Stimulated activated CD8-positive, alpha-beta memory T cell treated with anti-CD3 and anti-CD28 coated beads, Interleukin-4, amount 100 ng/mL, for 1 hour (primary cell): ENCODE data around the gene POLD2.

ENCODE experiments used
- DNase-seq, 2 donors: peaks; one replicate each; pipeline ENCODE4 v3.0.0-alpha.2; 2020; ENCODE audit warnings: low read depth in 2 of 2, low spot score in 1 of 2

Gene POLD2

DNA sequence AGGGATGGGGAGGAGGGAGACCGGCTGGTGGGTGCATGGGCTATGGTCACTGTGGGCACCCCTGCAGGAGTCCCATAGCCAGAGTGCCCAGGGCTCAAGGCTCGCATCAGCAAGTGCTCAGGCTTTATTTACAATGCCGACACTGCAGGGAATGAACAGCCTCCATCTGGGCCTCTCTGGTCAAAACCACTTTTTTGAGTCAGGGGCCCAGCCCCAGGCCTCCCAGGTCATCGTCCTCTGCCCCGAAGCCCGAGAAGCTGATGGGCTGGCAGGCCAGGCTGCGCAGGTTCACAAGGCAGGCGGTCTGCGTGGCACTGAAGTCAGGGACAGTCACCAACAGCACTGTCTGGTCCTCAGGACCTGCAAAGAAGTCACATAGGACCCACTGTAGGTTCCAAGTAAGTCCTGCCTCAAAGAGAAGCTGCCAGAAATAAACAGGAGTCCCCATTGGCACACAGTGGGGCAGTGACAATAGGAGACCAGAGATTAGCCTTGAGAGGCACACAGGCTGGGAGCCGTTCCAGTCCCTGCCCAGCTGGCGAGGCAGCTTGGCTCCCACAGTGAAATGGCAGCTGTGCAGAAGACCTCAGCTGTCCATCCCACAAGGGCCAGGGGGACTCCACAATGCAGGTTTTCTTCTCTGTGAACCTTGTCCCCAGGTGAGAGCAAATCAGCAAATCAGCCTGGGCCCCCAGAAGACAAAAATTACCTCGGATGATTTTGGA is 8.6 kb downstream of the POLD2 start:
- DNase-seq, result no peak

DNA sequence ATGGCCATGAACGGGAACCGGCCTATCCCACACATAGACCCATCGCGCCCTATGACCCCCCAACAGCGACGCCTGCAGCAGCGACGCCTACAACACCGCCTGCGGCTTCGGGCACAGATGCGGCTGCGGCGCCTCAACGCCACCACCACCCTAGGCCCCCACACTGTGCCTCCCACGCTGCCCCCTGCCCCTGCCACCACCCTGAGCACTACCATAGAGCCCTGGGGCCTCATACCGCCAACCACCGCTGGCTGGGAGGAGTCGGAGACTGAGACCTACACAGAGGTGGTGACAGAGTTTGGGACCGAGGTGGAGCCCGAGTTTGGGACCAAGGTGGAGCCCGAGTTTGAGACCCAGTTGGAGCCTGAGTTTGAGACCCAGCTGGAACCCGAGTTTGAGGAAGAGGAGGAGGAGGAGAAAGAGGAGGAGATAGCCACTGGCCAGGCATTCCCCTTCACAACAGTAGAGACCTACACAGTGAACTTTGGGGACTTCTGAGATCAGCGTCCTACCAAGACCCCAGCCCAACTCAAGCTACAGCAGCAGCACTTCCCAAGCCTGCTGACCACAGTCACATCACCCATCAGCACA is 9.5 kb downstream of the POLD2 start:
- no peak for DNase-seq

- DNase-seq, result no peak
Observed at GRCh38 chr7:44112997-44113763, 10.2 kb downstream of the POLD2 start.

DNA sequence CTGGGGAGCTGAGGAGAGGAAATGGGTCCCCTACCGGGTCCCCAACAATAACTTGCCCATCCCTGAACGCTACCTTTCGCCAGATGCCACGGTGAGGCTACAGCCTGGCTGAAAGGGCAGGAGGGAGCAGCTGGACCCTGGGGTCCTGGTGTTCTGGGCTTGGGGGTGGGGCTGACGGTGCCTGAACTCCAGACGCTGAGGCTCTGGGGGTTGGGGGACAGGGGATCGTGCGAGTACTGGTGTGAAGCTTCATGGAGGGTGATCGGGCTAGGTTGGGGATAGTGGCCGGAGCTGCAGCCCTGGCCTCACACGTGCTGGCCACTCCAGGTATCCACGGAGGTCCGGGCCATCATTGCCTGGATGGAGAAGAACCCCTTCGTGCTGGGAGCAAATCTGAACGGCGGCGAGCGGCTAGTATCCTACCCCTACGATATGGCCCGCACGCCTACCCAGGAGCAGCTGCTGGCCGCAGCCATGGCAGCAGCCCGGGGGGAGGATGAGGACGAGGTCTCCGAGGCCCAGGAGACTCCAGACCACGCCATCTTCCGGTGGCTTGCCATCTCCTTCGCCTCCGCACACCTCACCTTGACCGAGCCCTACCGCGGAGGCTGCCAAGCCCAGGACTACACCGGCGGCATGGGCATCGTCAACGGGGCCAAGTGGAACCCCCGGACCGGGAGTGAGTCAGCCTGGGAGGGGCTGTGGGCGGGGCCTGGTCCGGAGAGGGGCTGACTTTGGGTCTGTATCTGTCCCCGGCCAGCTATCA is 10.9 kb downstream of the POLD2 start:
- no peak for DNase-seq

GRCh38 chr7:44111761-44112160 is 11.6 kb downstream of the POLD2 start:
- no peak for DNase-seq

DNA sequence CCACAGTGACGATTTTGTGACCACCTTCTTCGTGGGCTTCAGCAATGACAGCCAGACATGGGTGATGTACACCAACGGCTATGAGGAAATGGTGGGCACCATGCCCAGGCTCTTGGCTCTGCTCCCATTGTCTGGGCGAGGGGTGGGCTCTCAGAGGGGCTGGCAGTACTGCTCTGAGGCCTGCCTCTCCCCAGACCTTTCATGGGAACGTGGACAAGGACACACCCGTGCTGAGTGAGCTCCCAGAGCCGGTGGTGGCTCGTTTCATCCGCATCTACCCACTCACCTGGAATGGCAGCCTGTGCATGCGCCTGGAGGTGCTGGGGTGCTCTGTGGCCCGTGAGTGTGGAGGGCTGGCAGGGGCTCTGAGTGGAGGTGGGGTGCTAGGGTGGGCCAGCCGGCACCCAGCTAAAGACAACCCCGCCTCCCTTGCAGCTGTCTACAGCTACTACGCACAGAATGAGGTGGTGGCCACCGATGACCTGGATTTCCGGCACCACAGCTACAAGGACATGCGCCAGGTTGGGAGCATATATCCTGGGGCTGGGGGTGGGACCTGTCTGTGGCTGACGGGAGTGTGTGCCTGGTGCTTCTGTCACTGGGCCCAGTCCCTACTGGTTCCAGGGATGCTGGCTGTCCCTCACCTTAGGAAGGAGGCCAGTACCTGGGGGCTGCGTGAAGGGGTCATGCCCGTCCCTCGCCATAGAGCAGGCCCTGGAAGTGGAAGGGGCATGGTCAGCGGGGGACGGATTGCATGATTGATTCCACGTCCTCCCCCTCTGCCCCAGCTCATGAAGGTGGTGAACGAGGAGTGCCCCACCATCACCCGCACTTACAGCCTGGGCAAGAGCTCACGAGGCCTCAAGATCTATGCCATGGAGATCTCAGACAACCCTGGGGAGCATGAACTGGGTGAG is 12.4 kb downstream of the POLD2 start:
- no peak for DNase-seq

DNA sequence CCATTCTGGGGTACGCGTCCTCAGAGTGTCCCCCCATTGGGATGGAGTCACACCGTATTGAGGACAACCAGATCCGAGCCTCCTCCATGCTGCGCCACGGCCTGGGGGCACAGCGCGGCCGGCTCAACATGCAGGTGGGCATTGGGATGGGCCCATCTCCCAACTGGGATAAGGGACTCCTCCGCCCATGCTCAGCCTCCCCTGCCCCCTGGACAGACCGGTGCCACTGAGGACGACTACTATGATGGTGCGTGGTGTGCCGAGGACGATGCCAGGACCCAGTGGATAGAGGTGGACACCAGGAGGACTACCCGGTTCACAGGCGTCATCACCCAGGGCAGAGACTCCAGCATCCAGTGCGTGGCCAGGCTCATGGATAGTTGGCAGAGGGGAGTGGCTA is 13.4 kb downstream of the POLD2 start:
- DNase-seq, result no peak

DNA sequence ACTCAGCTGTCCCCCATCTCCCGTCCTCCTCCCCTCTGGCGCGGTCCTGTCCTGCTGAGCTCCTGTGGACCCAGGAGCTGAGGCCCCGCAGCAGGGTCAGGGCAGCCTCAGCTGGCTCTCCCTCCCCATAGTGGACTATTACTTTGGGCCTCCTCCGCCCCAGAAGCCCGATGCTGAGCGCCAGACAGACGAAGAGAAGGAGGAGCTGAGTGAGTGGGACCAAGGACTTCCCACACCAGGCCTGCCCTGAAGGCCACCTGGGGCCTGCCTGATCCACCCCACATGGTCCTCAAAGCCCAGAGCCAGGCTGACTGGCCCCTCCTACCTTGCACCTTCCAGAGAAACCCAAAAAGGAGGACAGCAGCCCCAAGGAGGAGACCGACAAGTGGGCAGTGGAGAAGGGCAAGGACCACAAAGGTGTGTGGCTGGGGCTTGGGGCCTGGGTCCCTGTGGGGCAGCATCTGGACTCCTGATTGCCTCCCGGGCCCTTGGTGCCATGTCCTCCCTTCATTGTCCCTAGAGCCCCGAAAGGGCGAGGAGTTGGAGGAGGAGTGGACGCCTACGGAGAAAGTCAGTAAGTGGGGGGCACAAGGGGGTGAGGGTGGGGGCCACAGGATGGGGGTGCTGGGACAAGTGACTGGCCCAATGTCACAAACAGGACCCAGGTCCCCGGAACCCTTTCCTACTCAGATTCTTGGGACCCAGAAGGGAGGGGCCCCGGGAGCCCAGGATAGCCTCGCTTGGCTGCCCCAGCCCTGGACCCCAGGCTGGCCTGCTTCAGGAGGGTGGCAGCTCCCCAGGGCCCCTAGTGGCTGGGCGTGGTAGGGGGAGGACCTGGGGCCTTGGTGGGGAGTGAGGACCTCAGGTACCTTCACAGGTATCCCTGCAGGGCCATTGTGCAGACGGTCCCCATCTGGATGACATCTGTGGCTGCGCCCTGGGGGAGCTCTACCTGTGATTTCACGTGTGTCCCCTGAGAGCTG is 14.3 kb downstream of the POLD2 start:
- DNase-seq, result no peak

GRCh38 chr7:44107961-44108767 is 15.2 kb downstream of the POLD2 start:
- no peak for DNase-seq

- DNase-seq, result no peak
Observed at GRCh38 chr7:44107116-44107960, 16.0 kb downstream of the POLD2 start.

DNA sequence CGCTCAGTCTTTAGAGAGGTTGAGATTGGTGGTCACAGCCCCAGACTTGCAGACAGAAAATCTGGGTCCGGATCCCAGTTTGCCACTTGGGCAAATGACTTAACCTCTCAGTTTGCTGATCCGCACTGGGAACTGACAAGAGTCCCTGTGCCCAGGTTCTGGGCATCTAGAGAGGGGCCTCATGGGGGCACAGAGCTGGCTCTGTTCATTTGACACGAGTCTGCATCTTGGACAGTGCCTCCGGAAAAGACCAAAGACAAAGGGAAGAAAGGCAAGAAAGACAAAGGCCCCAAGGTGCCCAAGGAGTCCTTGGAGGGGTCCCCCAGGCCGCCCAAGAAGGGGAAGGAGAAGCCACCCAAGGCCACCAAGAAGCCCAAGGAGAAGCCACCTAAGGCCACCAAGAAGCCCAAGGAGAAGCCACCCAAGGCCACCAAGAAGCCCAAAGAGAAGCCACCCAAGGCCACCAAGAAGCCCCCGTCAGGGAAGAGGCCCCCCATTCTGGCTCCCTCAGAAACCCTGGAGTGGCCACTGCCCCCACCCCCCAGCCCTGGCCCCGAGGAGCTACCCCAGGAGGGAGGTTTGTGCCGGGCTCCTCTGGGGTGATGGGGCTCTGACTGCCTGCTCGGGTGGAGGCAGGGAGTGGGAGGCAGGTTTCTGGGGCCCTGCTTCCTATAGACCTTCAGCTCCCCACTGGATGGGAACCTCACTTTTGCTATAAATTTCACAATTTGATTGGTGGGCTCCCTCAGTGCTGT is 16.9 kb downstream of the POLD2 start:
- DNase-seq, result no peak

GRCh38 chr7:44105832-44106231 is 17.5 kb downstream of the POLD2 start:
- no peak for DNase-seq

DNA sequence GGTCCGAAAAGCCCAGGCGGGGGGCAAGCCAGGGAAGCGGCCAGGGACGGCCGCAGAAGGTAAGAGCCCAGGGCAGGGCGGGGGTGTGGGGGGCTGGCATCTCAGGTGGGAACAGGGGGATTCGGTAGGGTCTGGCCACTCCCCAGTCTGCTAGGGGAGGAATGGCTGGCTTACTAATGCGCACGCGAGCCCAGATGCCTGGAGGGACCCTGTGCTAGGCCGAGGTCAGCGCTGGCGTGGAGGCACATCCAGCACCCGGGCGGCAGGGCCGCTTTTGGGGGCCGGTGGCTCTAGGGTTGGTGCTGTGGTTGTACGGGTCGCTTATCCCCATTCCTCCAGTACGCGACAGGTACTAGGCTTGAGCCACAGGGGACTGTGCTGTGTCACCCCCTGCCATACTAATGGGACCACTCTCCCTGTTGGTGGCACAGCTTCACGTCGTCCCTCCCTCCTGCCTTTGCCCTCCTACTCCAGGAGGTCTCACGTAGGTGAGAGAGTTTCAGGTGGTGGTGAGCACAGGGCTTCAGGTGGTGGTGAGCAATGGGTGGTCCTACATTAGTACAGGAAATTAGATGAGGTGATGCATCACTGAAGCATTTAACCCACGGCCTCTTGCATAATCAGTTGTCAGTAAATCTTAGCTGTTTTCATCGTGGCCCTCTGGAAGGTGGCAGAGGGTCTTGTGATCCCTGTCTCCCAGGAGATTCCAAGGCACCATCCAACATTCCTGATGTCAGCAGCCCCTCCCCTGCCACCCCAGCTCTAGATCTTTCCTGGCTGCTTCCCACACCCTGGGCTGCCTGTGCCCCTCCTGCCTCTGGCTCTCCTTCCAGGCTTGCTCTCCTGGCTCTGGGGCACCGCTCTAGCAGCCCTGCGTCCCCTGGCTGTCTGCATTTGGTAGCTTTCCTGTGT is 18.2 kb downstream of the POLD2 start:
- no peak for DNase-seq

GRCh38 chr7:44103923-44104859 is 19.2 kb downstream of the POLD2 start, which contains the start of gene AEBP1:
Gene AEBP1 (plus strand): TSS chr7:44104345. CDS start chr7:44104666, 321 bp downstream.
- DNase-seq, result no peak

DNA sequence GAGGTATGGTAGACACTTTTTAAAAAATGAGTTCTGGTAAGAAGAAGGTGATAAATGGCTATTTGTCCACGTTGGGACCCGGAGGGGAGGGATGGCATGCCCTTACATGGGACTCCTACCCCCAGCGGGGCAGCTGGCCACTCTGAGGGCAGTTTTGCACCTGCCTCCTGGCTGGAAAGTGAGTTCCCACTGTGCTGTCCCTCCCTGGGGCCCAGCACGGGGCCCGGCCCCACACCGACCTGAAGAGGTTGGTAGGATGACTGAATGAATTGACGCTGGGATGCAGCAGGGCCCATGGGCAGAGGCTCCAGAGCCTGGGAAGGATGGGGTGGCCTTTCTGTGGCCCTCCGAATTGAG is 19.8 kb downstream of the POLD2 start:
- no peak for DNase-seq
